ENCODE data around the gene MAGI3.

Gene MAGI3

DNA sequence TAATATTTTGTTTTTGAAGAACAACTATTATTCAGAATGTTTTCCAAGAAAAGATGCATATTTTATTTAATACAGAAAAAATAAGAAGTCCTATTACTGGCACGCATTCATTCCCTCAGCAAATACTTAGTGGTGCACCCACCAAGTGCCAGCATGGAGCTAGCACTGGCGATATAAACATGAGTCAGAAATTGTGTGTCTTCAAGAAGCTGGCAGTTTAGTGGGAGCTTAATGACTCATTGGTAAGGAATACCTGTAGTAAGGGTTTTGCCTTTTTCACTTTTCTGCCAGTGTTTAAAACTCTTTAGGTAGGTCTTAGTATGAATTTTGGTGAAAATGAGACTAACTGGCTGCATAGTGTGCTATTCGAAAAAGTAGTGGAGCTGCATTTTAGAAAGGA, 6.3 kb downstream of the MAGI3 start:
- no peak overlapping the region for H3K9ac ChIP-seq (ENCODE audit: low read length)
- H3K27ac ChIP-seq (ENCODE audit: low read length), result no peak overlapping the region
- no peaks in the 10 kb centered on the region for H3K36me3 ChIP-seq (replicated peaks; ENCODE audit: low read depth, low read length)
- no peak overlapping the region for H2AFZ ChIP-seq (ENCODE audit: low read depth, low read length)
- peaks cover 8% of the 10 kb centered on the region; the same call in 1 of the 2 replicates for H4K20me1 ChIP-seq (ENCODE audit: insufficient read depth, low read length)
- no peaks in the 10 kb centered on the region; the same call in 1 of the 2 replicates for H3K79me2 ChIP-seq (ENCODE audit: low read length)
- no peak overlapping the region for H3K4me2 ChIP-seq (ENCODE audit: low read length)
- H3K9me3 ChIP-seq (ENCODE audit: insufficient read depth, low read length), result no peaks in the 10 kb centered on the region
- peaks cover 18% of the 10 kb centered on the region; the same call in 1 of the 2 replicates for H3K27me3 ChIP-seq (ENCODE audit: low read depth, low read length)
- H3K4me1 ChIP-seq (ENCODE audit: low read length), result peaks cover 20% of the 10 kb centered on the region
- TF ChIP-seq EZH2phosphoT487 (IDR thresholded peaks at IDR 0.05; ENCODE audit: low read depth), result no peak
- TF ChIP-seq, protein P1, sequence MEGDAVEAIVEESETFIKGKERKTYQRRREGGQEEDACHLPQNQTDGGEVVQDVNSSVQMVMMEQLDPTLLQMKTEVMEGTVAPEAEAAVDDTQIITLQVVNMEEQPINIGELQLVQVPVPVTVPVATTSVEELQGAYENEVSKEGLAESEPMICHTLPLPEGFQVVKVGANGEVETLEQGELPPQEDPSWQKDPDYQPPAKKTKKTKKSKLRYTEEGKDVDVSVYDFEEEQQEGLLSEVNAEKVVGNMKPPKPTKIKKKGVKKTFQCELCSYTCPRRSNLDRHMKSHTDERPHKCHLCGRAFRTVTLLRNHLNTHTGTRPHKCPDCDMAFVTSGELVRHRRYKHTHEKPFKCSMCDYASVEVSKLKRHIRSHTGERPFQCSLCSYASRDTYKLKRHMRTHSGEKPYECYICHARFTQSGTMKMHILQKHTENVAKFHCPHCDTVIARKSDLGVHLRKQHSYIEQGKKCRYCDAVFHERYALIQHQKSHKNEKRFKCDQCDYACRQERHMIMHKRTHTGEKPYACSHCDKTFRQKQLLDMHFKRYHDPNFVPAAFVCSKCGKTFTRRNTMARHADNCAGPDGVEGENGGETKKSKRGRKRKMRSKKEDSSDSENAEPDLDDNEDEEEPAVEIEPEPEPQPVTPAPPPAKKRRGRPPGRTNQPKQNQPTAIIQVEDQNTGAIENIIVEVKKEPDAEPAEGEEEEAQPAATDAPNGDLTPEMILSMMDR (IDR thresholded peaks at IDR 0.05; ENCODE audit: low read depth, low read length), result no peak
- no peak overlapping the region for H3K4me3 ChIP-seq (ENCODE audit: low read length)

GRCh38 chr1:113399062-113399583, 8.8 kb downstream of the MAGI3 start:
- Histone ChIP-seq H3K27ac (ENCODE audit: low read length) (no peak overlapping the region), H3K27me3 (ENCODE audit: low read depth, low read length) (peaks cover 7% of the 10 kb centered on the region; the same call in 1 of the 2 replicates), H3K9me3 (ENCODE audit: insufficient read depth, low read length) (no peaks in the 10 kb centered on the region), H3K79me2 (ENCODE audit: low read length) (no peaks in the 10 kb centered on the region; the same call in 1 of the 2 replicates), H3K4me3 (ENCODE audit: low read length) (peak overlapping the region; percentile 69), H3K4me1 (ENCODE audit: low read length) (peaks cover 13% of the 10 kb centered on the region), H2AFZ (ENCODE audit: low read depth, low read length) (no peak overlapping the region), H3K4me2 (ENCODE audit: low read length) (peak overlapping the region; percentile 84), H4K20me1 (ENCODE audit: insufficient read depth, low read length) (no peaks in the 10 kb centered on the region), H3K9ac (ENCODE audit: low read length) (no peak overlapping the region), H3K36me3 (replicated peaks; ENCODE audit: low read depth, low read length) (no peaks in the 10 kb centered on the region)
- TF ChIP-seq, protein P1 (IDR thresholded peaks at IDR 0.05; ENCODE audit: low read depth, low read length), result no peak
- no peak for TF ChIP-seq EZH2phosphoT487 (IDR thresholded peaks at IDR 0.05; ENCODE audit: low read depth)

DNA sequence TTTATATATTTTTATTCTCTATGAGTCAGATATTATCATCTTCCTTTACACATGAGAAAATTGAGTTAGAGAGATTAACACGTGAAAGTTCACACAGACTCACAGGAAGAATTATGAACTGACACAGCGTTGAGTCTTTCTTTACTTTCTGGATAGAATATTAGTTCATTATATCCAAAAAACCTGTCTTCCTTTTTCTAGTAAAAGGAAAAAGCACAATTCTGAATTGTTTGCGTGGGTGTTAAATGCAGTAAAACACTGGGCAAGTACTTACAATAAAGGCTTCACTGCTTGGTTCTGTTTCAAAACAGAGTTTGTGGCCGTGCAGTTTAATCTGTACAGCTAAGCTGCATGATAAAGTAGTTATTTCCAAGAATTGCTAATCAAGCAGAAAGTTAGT, 10.8 kb downstream of the MAGI3 start:
- Histone ChIP-seq H2AFZ (ENCODE audit: low read depth, low read length) (no peak overlapping the region), H3K4me3 (ENCODE audit: low read length) (no peak overlapping the region), H3K36me3 (replicated peaks; ENCODE audit: low read depth, low read length) (no peaks in the 10 kb centered on the region), H3K9ac (ENCODE audit: low read length) (no peak overlapping the region), H3K4me1 (ENCODE audit: low read length) (peaks cover 13% of the 10 kb centered on the region), H3K27me3 (ENCODE audit: low read depth, low read length) (peaks cover 3% of the 10 kb centered on the region; the same call in 1 of the 2 replicates), H3K9me3 (ENCODE audit: insufficient read depth, low read length) (no peaks in the 10 kb centered on the region), H4K20me1 (ENCODE audit: insufficient read depth, low read length) (no peaks in the 10 kb centered on the region), H3K27ac (ENCODE audit: low read length) (no peak overlapping the region), H3K79me2 (ENCODE audit: low read length) (no peaks in the 10 kb centered on the region; the same call in 1 of the 2 replicates), H3K4me2 (ENCODE audit: low read length) (no peak overlapping the region)
- TF ChIP-seq EZH2phosphoT487 (IDR thresholded peaks at IDR 0.05; ENCODE audit: low read depth), result no peak
- TF ChIP-seq, protein P1 (IDR thresholded peaks at IDR 0.05; ENCODE audit: low read depth, low read length), result no peak

- H3K4me1 ChIP-seq (ENCODE audit: low read length), result peaks cover 13% of the 10 kb centered on the region
- H2AFZ ChIP-seq (ENCODE audit: low read depth, low read length), result no peak overlapping the region
- no peak overlapping the region for H3K27ac ChIP-seq (ENCODE audit: low read length)
- H3K79me2 ChIP-seq (ENCODE audit: low read length), result no peaks in the 10 kb centered on the region; the same call in 1 of the 2 replicates
- H3K9me3 ChIP-seq (ENCODE audit: insufficient read depth, low read length), result no peaks in the 10 kb centered on the region
- TF ChIP-seq EZH2phosphoT487 (IDR thresholded peaks at IDR 0.05; ENCODE audit: low read depth), result no peak
- no peak overlapping the region for H3K4me2 ChIP-seq (ENCODE audit: low read length)
- H3K36me3 ChIP-seq (replicated peaks; ENCODE audit: low read depth, low read length), result no peaks in the 10 kb centered on the region
- no peaks in the 10 kb centered on the region for H4K20me1 ChIP-seq (ENCODE audit: insufficient read depth, low read length)
- no peak overlapping the region for H3K9ac ChIP-seq (ENCODE audit: low read length)
- H3K27me3 ChIP-seq (ENCODE audit: low read depth, low read length), result peaks cover 3% of the 10 kb centered on the region; the same call in 1 of the 2 replicates
- H3K4me3 ChIP-seq (ENCODE audit: low read length), result no peak overlapping the region
Observed at GRCh38 chr1:113401728-113402127, 11.4 kb downstream of the MAGI3 start.

Data from OCI-LY3 (cell line).